Measurements from ENCODE around the gene COX7B2.
A peak's percentile ranks its signal among the peaks of the same experiment; 100 is the strongest.

Gene COX7B2

GRCh38 chr4:46945062-46945461, 36.0 kb upstream of the COX7B2 start:
- H3K27ac ChIP-seq (ENCODE audit: low read length), result no peak overlapping the region
- no peak for DNase-seq
- no peaks in the 10 kb centered on the region for H3K4me1 ChIP-seq (ENCODE audit: low read length)
- H3K4me3 ChIP-seq (ENCODE audit: low read length), result no peak overlapping the region
- H3K9ac ChIP-seq (ENCODE audit: low read length), result no peak overlapping the region
- H3K9me2 ChIP-seq (replicated peaks; ENCODE audit: insufficient read depth, low read length), result no peaks in the 10 kb centered on the region
- no peak overlapping the region for H3K4me2 ChIP-seq (ENCODE audit: low read depth, low read length)
- no peaks in the 10 kb centered on the region for H3K79me2 ChIP-seq (ENCODE audit: low read length)
- H3K9me3 ChIP-seq (replicated peaks; ENCODE audit: insufficient read depth, low read length), result no peaks in the 10 kb centered on the region
- TF ChIP-seq CTCF (IDR thresholded peaks at IDR 0.05; ENCODE audit: low read length), result no peak
- no peak for TF ChIP-seq EZH2 (optimal IDR thresholded peaks at IDR 0.05; ENCODE audit: low read depth, low read length)
- TF ChIP-seq EZH2phosphoT487 (IDR thresholded peaks at IDR 0.05; ENCODE audit: low read length), result no peak
- no peaks in the 10 kb centered on the region for H3K27me3 ChIP-seq (replicated peaks; ENCODE audit: insufficient read depth, low read length)
- no peaks in the 10 kb centered on the region for H3K36me3 ChIP-seq (replicated peaks; ENCODE audit: insufficient read depth, low read length)
- no peaks in the 10 kb centered on the region for H3F3A ChIP-seq (ENCODE audit: insufficient read depth, low read length)
- no peaks in the 10 kb centered on the region for H4K20me1 ChIP-seq (ENCODE audit: insufficient read depth, low read length)
- no peak overlapping the region for H2AFZ ChIP-seq (ENCODE audit: low read length)

- no peaks in the 10 kb centered on the region for H3K4me1 ChIP-seq (ENCODE audit: low read length)
- H3K27me3 ChIP-seq (replicated peaks; ENCODE audit: insufficient read depth, low read length), result no peaks in the 10 kb centered on the region
- no peaks in the 10 kb centered on the region for H3K36me3 ChIP-seq (replicated peaks; ENCODE audit: insufficient read depth, low read length)
- H2AFZ ChIP-seq (ENCODE audit: low read length), result no peak overlapping the region
- H3K9me2 ChIP-seq (replicated peaks; ENCODE audit: insufficient read depth, low read length), result no peaks in the 10 kb centered on the region
- H3K9me3 ChIP-seq (replicated peaks; ENCODE audit: insufficient read depth, low read length), result no peaks in the 10 kb centered on the region
- no peak overlapping the region for H3K27ac ChIP-seq (ENCODE audit: low read length)
- TF ChIP-seq CTCF (IDR thresholded peaks at IDR 0.05; ENCODE audit: low read length), result no peak
- no peak overlapping the region for H3K4me2 ChIP-seq (ENCODE audit: low read depth, low read length)
- no peaks in the 10 kb centered on the region for H3K79me2 ChIP-seq (ENCODE audit: low read length)
- no peak for DNase-seq
- H4K20me1 ChIP-seq (ENCODE audit: insufficient read depth, low read length), result no peaks in the 10 kb centered on the region
- no peak overlapping the region for H3K4me3 ChIP-seq (ENCODE audit: low read length)
- no peak overlapping the region for H3K9ac ChIP-seq (ENCODE audit: low read length)
- H3F3A ChIP-seq (ENCODE audit: insufficient read depth, low read length), result no peaks in the 10 kb centered on the region
Measured at GRCh38 chr4:46944345-46944744, 35.3 kb upstream of the COX7B2 start.

GRCh38 chr4:46937493-46937892, 28.4 kb upstream of the COX7B2 start:
- no peaks in the 10 kb centered on the region for H3K9me3 ChIP-seq (replicated peaks; ENCODE audit: insufficient read depth, low read length)
- DNase-seq, result peak; percentile 14
- no peak overlapping the region for H3K27ac ChIP-seq (ENCODE audit: low read length)
- no peaks in the 10 kb centered on the region for H3K9me2 ChIP-seq (replicated peaks; ENCODE audit: insufficient read depth, low read length)
- H3K4me3 ChIP-seq (ENCODE audit: low read length), result no peak overlapping the region
- no peaks in the 10 kb centered on the region for H3K27me3 ChIP-seq (replicated peaks; ENCODE audit: insufficient read depth, low read length)
- H2AFZ ChIP-seq (ENCODE audit: low read length), result no peak overlapping the region
- no peak overlapping the region for H3K9ac ChIP-seq (ENCODE audit: low read length)
- no peak overlapping the region for H3K4me2 ChIP-seq (ENCODE audit: low read depth, low read length)
- H4K20me1 ChIP-seq (ENCODE audit: insufficient read depth, low read length), result no peaks in the 10 kb centered on the region
- no peaks in the 10 kb centered on the region for H3K4me1 ChIP-seq (ENCODE audit: low read length)
- H3K79me2 ChIP-seq (ENCODE audit: low read length), result no peaks in the 10 kb centered on the region
- no peaks in the 10 kb centered on the region for H3K36me3 ChIP-seq (replicated peaks; ENCODE audit: insufficient read depth, low read length)
- TF ChIP-seq CTCF (IDR thresholded peaks at IDR 0.05; ENCODE audit: low read length) (peak; percentile 45), EZH2phosphoT487 (IDR thresholded peaks at IDR 0.05; ENCODE audit: low read length) (no peak)
- no peaks in the 10 kb centered on the region for H3F3A ChIP-seq (ENCODE audit: insufficient read depth, low read length)

GRCh38 chr4:46934726-46935125, 25.7 kb upstream of the COX7B2 start:
- TF ChIP-seq CTCF (IDR thresholded peaks at IDR 0.05; ENCODE audit: low read length) (no peak), EZH2 (optimal IDR thresholded peaks at IDR 0.05; ENCODE audit: low read depth, low read length) (no peak), EZH2phosphoT487 (IDR thresholded peaks at IDR 0.05; ENCODE audit: low read length) (no peak)
- Histone ChIP-seq H3K27me3 (replicated peaks; ENCODE audit: insufficient read depth, low read length) (no peaks in the 10 kb centered on the region), H3K4me1 (ENCODE audit: low read length) (no peaks in the 10 kb centered on the region), H3K27ac (ENCODE audit: low read length) (no peak overlapping the region), H2AFZ (ENCODE audit: low read length) (no peak overlapping the region), H3K4me3 (ENCODE audit: low read length) (no peak overlapping the region), H3K79me2 (ENCODE audit: low read length) (no peaks in the 10 kb centered on the region), H4K20me1 (ENCODE audit: insufficient read depth, low read length) (no peaks in the 10 kb centered on the region), H3F3A (ENCODE audit: insufficient read depth, low read length) (no peaks in the 10 kb centered on the region), H3K4me2 (ENCODE audit: low read depth, low read length) (no peak overlapping the region), H3K9me3 (replicated peaks; ENCODE audit: insufficient read depth, low read length) (no peaks in the 10 kb centered on the region), H3K9me2 (replicated peaks; ENCODE audit: insufficient read depth, low read length) (no peaks in the 10 kb centered on the region), H3K36me3 (replicated peaks; ENCODE audit: insufficient read depth, low read length) (no peaks in the 10 kb centered on the region), H3K9ac (ENCODE audit: low read length) (no peak overlapping the region)
- DNase-seq, result no peak

All from MM.1S (cell line).